ENCODE data around the gene SLC25A39.

The SLC25A39 gene

GRCh38 chr17:44311562-44312181 is 13.0 kb downstream of the SLC25A39 start:
- DNase-seq: no peak

DNA sequence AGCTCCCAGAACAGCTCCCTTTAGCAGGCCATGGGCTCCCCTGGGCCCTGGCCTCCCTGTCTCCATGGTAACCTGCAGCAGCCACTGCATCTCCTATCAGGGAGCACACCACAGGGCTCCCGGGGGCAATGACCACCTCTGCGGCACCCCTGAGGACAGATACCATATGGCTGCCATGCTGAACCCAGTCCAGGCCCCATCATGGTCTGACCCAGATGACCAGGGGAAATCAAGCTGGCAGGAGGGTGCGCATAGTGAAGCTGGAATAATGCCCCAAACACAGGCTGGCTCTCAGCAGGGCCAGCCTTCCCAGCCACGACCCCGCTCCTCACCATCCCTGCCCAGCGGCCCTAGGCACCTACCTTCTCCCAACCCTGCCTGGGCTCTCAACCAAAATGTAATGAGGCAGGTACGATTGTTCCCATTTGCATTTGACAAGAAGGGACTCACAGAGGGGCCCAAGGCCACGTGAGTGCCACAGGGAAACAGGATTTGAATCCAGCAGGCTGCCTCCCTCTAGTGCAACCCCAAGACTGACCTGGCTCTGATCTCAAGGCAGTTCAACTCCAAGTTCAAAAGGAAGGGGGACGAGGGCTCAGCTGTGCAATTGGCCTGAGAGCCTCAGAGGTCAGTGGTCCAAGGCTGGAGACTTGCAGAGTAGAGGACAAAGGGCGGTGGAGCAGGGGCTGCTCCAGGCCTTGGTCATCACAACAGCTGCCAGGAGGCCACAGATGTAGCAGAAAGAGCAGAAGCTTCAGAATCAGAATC is 13.8 kb downstream of the SLC25A39 start:
- DNase-seq: no peak

DNA sequence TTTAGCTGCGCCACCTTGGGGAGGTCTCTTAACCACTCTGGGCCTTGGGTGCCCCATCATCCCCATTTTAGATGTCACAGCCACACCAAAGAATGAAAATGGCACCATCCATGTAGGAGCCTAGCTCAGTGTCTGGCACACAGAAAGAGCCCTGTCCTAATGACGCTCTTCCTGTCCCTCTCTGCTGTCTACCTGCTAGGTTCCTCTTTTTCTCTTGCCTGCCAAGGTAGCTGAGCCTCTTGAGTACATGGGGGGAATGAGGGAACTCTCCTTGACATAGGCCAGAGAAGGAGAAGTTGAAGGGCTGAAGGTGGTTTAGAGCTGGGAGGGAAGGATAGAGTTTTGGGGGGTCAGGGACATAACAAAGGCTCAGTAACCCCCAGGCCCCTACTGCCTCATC is 14.4 kb downstream of the SLC25A39 start:
- DNase-seq: no peak

- DNase-seq: no peak
Observed at GRCh38 chr17:44309472-44309871, 15.2 kb downstream of the SLC25A39 start.

GRCh38 chr17:44308865-44309264 is 15.8 kb downstream of the SLC25A39 start:
- no peak for DNase-seq

DNA sequence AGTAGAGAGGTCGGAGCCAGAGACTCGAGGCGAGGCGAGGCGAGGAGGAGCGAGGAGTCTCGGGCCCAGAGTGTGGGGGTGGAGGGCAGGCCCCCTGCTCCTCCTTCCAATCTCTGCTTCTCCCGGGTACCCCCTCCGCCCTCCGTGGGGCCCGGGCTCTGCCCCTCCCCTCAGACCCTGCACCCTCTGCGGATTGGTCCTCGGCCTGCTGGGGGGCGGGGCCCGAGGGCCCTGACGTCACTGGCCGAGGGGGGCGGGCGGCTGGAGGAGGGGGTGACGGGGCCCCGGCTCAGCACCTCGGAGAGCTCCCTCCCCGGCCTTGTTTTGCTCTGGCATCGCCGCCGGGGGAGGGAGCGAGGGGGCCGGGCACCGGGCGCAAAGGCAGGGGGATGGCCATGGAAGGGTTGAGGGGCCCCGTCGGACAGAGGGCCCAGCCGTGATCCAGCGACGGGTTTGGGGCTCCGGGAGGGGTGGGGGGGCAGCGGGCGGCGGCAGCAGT is 16.3 kb downstream of the SLC25A39 start, which contains the start of gene RUNDC3A:
RUNDC3A (plus strand) TSS at position 282 of the 499 bp plus-strand sequence. CDS start 232 bp downstream, outside the sequence.
- peak; percentile 94 for DNase-seq

DNA sequence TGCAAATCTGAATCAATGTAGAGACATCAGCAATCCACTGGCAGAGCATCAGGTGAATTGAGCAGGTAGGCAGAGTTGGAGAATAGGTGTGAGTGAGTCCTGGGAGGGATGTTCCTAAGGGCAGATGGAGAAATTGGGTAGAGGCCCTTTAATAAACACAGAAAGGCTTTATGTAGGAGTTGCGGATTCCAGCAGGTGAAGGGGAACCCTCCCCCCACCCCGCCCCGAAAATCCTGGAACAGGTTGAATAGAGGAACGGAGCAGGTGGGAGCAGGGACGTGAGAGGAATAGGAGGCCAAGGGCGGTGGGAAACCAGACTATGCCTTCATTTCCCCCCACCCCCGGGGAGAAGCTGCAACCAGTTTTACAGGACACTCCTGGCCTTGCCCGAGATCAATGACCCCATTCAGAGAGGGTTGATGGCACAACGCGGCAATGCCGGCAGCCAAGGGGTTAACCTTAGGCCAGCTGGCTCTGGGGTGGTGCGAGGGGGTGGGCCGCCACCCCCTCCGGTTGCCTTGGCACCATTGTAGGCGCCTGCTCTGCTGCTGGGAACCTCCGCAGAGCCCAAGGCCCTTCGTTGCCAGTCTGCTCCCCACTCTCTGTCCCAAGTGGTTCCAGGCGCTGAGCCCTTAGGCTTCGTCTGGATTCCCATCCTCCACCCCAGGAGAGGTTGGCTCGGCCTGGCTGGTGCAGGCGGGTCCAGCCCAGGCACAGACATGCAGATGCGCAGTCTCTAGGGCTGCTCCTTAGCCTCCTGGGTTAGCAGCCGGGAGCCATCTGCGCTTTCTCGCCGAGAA is 17.0 kb downstream of the SLC25A39 start:
- no peak for DNase-seq

DNA sequence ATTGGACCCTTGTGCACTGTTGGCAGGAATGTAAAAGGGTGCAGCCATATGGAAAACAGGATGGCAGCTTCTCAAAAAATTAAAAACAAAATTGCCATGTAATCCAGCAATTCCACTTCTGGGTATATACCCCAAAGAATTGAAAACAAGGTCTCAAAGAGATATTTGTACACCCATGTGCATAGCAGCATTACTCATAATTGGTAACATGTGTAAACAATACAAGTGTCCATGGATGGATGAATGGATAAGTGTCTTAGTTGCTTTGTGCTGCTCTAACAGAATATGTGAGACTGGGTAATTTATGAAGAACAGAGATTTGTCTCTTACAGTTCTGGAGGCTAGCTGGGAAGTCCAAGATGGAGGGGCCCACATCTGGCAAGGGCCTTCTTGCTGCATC is 20.0 kb downstream of the SLC25A39 start:
- no peak for DNase-seq

DNA sequence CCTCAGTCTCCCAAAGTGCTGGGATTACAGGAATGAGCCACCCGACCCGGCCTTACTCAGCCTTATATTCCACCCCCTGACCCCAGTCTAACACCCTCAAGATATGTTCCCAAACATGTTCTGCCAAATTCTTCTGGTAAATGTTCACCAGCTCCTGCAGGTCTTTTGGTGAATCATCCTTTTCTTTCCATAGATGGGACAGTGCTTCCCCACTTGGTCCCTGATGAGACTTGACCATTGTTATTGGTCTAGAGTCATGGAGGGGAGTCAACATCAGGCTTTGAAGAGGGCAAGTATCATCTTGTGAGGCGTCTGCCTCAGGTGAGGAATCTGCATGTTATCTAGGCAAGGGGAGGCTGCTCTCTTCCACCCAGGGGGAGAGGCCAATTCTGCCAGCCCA is 26.6 kb downstream of the SLC25A39 start:
- no peak for DNase-seq

- DNase-seq: no peak
Observed at GRCh38 chr17:44293509-44294226, 31.0 kb downstream of the SLC25A39 start.

GRCh38 chr17:44287651-44288050 is 37.0 kb downstream of the SLC25A39 start:
- no peak for DNase-seq

GRCh38 chr17:44284024-44284400 is 40.6 kb downstream of the SLC25A39 start:
- no peak for DNase-seq

- no peak for DNase-seq
Observed at GRCh38 chr17:44283344-44284023, 41.1 kb downstream of the SLC25A39 start.

- no peak for DNase-seq
Observed at GRCh38 chr17:44282264-44282663, 42.4 kb downstream of the SLC25A39 start.

- DNase-seq: no peak
Observed at GRCh38 chr17:44281570-44281969, 43.1 kb downstream of the SLC25A39 start.

DNA sequence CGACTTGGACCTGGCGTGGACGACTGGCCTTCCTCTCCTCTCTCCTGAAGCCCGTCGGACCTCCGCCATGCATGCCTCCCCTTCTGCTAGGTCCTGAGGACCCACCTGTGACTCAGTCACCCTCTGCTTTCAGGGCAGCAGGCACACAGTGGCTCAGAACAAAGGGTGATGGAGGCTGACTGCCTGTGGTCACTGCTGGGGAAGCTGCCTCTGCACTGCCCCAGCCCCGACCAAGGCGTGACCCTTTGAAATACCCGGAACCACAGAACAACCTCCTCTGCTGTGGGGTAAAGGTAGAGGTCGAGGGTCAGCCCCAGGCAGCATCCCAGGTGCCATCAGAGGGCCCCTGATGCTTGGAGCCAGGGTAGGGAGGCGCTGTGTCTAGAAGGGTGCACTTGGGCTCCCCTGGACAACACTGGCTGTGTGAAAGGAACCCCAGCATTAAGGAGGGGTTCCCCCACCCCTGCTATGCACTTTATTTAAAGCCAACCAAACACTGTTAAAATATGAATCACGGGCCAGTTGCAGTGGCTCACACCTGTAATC is 44.2 kb downstream of the SLC25A39 start:
- no peak for DNase-seq

GRCh38 chr17:44279666-44280391 is 44.8 kb downstream of the SLC25A39 start:
- peak; percentile 71 for DNase-seq

GRCh38 chr17:44279346-44279665 is 45.3 kb downstream of the SLC25A39 start:
- DNase-seq: no peak

- no peak for DNase-seq
Observed at GRCh38 chr17:44277976-44278375, 46.6 kb downstream of the SLC25A39 start.

DNA sequence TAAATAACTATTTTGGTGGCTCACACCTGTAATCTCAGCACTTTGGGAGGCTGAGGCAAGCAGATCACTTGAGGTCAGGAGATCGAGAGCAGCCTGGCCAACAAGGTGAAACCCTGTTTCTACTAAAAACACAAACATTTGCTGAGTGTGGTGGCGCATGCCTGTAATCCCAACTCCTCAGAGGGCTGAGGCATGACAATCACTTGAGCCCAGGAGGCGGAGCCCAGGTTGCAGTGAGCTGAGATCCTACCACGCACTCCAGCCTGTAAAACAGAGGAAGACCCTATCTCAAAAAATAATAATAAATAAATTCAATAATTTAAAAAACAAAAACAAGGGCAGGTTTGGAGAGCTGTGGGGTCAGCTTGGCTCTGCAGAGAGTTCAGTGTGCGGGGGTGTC is 51.0 kb downstream of the SLC25A39 start:
- no peak for DNase-seq

GRCh38 chr17:44272954-44273353 is 51.7 kb downstream of the SLC25A39 start:
- DNase-seq: no peak
